Stimulated activated CD4-positive, alpha-beta T cell treated with anti-CD3 and anti-CD28 coated beads, Interleukin-2, amount 100 ng/mL, for 4 hours (primary cell): ENCODE measurements around the gene DZANK1.
"Not testable (repeated sequence)": the region's sequence is repeated elsewhere in the genome, so short reads cannot be mapped to it uniquely, and the experiment has no call there.

Experiments used
- DNase-seq: peaks from one replicate; pipeline ENCODE4 v3.0.0-alpha.2; 2020; ENCODE audit warnings: low read depth

DZANK1 gene

DNA sequence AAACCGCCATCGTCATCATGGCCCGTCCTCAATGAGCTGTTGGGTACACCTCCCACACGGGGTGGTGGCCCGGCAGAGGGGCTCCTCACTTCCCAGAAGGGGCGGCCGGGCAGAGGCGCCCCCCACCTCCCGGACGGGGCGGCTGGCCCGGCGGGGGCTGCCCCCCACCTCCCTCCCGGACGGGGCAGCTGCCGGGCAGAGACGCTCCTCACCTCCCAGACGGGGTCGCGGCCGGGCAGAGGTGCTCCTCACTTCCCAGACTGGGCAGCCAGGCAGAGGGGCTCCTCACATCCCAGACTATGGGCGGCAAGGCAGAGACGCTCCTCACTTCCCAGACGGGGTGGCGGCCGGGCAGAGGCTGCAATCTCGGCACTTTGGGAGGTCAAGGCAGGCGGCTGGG lies 91.3 kb downstream of the DZANK1 start:
- DNase-seq = not testable (repeated sequence)

GRCh38 chr20:18372296-18372695 lies 94.5 kb downstream of the DZANK1 start:
- DNase-seq = no peak

GRCh38 chr20:18364768-18365167 lies 102.1 kb downstream of the DZANK1 start:
- no peak for DNase-seq

- DNase-seq = no peak
These were observed 103.1 kb downstream of the DZANK1 start for GRCh38 chr20:18363708-18364107.

DNA sequence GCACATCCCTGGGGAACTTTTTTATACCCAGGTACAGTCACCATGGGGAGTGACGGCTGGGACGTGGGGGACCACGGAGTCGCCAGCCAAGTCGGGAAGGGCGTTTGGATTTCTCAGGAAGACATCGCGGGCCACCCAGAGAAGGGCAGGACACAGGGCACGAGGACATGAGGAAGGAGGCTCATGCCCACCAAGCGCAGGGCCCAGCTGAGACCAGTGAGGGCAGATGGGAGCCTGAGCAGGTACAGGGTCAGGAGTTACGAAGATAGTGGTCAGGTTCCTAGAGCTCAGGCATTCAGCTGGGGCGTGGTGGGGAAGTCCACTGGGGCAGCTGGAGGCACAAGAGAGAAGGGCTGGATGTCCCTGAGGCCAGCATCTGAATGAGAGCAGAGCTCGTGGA lies 103.9 kb downstream of the DZANK1 start:
- no peak for DNase-seq

DNA sequence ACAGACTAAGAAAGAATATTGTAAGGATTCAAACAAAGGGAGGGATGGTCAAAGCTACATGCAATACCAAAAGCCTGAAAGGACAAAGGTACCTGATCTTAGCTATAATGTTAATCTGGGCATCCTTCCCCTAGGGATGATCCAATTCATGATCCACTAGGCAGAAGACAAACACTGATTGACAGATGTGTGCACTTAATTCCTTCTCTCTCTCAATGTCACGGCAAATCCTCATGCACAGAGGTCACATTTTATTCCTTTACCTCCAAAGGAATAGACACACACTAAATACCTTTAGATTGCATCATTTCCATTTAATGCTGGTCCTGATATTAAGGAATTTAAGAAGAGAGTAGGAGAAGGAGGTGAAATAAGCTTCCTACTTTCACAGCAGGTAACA lies 105.2 kb downstream of the DZANK1 start:
- DNase-seq = no peak

- DNase-seq = no peak
These were observed 106.2 kb downstream of the DZANK1 start for GRCh38 chr20:18360635-18361034.

- no peak for DNase-seq
These were observed 107.0 kb downstream of the DZANK1 start for GRCh38 chr20:18359854-18360253.

- DNase-seq = not testable (repeated sequence)
These were observed 117.1 kb downstream of the DZANK1 start for GRCh38 chr20:18349749-18350148.
